ENCODE results near the gene NMRAL1.

NMRAL1 gene

DNA sequence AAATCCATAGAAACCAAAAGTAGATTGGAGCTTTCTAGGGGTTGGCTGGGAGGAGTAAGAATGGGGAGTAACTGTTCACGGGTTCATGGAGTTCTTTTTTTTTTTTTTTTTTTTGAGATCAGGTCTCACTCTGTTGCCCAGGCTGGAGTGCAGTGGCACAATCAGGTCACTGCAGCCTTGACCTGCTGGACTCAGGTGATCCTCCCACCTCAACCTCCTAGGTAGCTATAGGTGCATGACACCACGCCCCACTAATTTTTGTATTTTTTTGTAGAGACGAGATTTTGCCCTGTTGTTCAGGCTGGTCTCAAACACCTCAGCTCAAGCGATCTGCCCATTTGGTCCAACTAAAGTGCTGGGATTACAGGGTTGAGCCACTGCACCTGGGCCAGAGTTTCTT, 1.5 kb downstream of the NMRAL1 start:
- Histone ChIP-seq H3K4me1 (ENCODE audit: control insufficient read depth in 1 of 2, insufficient read depth in 1 of 2, low read depth in 1 of 2, low read length in 1 of 2) (peaks cover 28 to 50% of the 10 kb centered on the region in 2 experiments), H3K27me3 (no peaks in the 10 kb centered on the region), H3K36me3 (no peaks in the 10 kb centered on the region), H3K27ac (no peak overlapping the region), H3K4me3 (ENCODE audit: low read depth in 1 of 2, low read length in 1 of 2) (no peak overlapping the region), H3K9me3 (no peaks in the 10 kb centered on the region)
- TF ChIP-seq, protein P1, sequence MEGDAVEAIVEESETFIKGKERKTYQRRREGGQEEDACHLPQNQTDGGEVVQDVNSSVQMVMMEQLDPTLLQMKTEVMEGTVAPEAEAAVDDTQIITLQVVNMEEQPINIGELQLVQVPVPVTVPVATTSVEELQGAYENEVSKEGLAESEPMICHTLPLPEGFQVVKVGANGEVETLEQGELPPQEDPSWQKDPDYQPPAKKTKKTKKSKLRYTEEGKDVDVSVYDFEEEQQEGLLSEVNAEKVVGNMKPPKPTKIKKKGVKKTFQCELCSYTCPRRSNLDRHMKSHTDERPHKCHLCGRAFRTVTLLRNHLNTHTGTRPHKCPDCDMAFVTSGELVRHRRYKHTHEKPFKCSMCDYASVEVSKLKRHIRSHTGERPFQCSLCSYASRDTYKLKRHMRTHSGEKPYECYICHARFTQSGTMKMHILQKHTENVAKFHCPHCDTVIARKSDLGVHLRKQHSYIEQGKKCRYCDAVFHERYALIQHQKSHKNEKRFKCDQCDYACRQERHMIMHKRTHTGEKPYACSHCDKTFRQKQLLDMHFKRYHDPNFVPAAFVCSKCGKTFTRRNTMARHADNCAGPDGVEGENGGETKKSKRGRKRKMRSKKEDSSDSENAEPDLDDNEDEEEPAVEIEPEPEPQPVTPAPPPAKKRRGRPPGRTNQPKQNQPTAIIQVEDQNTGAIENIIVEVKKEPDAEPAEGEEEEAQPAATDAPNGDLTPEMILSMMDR (IDR thresholded peaks at IDR 0.05): no peak

DNA sequence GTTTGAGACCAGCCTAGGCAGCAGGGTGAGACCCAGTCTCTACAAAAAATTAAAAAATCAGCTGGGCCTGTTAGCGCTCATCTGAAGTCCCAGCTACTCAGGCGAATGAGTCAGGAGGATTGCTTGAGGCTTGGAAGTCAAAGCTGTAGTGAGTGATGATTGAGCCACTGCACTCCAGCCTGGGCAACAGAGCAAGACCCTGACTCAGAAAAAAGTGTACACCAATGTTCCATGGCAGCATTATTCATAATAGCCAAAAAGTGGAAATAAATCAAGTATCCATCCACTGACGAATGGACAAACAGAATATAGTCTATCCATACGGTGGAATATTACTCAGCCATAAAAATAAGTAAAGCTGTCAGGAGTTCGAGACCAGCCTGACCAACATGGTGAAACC, 2.6 kb downstream of the NMRAL1 start:
- no peak overlapping the region for H3K4me3 ChIP-seq (ENCODE audit: low read depth in 1 of 2, low read length in 1 of 2)
- TF ChIP-seq, protein P1 (IDR thresholded peaks at IDR 0.05): no peak
- no peaks in the 10 kb centered on the region for H3K9me3 ChIP-seq
- peaks cover 18 to 40% of the 10 kb centered on the region in 2 experiments for H3K4me1 ChIP-seq (ENCODE audit: control insufficient read depth in 1 of 2, insufficient read depth in 1 of 2, low read depth in 1 of 2, low read length in 1 of 2)
- H3K36me3 ChIP-seq: peaks cover 1% of the 10 kb centered on the region
- H3K27me3 ChIP-seq: no peaks in the 10 kb centered on the region
- no peak overlapping the region for H3K27ac ChIP-seq

DNA sequence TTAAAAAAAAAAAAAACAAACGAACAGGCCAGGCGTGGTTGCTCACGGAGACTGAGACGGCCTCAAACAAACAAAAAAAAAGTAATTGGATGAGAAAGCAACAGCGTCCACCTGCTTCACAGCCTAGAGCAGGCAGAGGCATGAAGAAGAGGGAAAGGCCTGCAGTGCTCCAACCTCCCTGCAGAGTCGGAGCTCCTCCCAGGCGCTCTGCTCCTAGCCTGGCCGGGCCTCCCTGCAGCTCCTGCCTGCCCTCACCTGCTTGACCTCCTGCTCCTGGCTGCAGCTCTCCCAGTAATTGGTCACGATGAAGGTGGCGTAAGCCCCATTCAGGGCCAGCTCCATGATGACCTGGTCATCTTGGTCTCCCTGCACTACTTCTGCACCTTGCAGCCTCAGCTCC, 5.5 kb downstream of the NMRAL1 start:
- H3K27me3 ChIP-seq: no peaks in the 10 kb centered on the region
- H3K4me3 ChIP-seq (ENCODE audit: low read depth in 1 of 2, low read length in 1 of 2): no peak overlapping the region
- peaks cover 23% of the 10 kb centered on the region for H3K36me3 ChIP-seq
- TF ChIP-seq, protein P1 (IDR thresholded peaks at IDR 0.05): no peak
- H3K9me3 ChIP-seq: no peaks in the 10 kb centered on the region
- peaks cover 2 to 14% of the 10 kb centered on the region in 2 experiments for H3K4me1 ChIP-seq (ENCODE audit: control insufficient read depth in 1 of 2, insufficient read depth in 1 of 2, low read depth in 1 of 2, low read length in 1 of 2)
- H3K27ac ChIP-seq: peak overlapping the region; percentile 25

DNA sequence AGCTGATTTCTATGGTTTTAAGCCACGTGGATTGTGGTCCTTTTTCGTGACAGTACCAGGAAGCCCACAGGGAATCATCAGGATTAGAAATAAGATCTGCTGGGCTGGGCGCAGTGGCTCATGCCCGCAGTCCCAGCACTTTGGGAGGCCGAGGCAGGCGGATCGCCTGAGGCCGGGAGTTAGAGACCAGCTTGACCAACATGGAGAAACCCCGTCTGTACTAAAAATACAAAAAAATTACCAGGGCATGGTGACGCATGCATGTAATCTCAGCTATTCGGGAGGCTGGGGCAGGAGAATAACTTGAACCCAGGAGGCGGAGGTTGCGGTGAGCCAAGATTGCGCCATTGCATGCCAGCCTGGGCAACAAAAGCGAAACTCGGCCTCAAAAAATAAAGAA, 6.5 kb downstream of the NMRAL1 start:
- Histone ChIP-seq H3K27me3 (no peaks in the 10 kb centered on the region), H3K9me3 (no peaks in the 10 kb centered on the region), H3K36me3 (peaks cover 30% of the 10 kb centered on the region), H3K4me3 (ENCODE audit: low read depth in 1 of 2, low read length in 1 of 2) (no peak overlapping the region), H3K4me1 (ENCODE audit: control insufficient read depth in 1 of 2, insufficient read depth in 1 of 2, low read depth in 1 of 2, low read length in 1 of 2) (peaks cover 0 to 9% of the 10 kb centered on the region in 2 experiments), H3K27ac (no peak overlapping the region)
- TF ChIP-seq, protein P1 (IDR thresholded peaks at IDR 0.05): no peak

DNA sequence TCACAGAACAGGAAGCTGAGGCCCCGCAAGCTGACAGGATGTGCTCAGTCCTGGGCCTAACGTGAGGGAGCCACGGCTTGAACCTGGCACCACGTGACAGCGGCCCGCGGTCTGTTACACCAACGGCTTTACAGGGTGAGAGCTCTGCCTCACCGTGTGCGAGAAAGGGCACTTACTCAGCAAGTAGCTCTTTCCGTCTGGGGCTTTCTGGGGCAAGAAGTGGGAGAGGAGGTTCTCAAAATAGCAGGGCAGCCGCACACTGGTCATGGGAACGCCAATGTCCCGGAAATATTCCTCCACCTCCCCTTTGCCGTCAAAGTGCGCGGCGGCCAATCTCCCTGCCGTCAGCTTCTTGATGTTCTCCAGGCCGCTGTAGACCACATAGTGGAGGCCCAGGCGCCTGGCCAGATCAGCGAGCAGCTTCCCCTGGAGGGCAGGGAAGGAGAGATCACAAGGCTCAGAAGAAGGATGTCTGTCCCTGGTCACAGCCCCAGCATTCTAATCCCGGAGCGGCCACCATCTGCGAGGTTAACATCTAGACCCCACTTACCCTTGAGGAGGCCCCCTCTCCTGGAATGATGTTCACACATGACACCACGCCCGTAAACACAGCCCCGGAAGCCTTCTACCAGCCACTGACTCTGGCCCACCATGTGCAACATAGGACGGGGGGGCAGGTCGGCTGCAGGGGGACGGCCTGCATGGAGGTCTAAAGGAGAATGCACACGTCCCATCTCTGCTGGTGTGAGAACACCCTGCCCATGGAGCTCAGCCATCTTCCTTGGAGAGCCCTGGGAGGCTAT, 8.2 kb downstream of the NMRAL1 start:
- H3K36me3 ChIP-seq: peaks cover 37% of the 10 kb centered on the region
- no peaks in the 10 kb centered on the region for H3K9me3 ChIP-seq
- H3K4me3 ChIP-seq (ENCODE audit: low read depth in 1 of 2, low read length in 1 of 2): no peak overlapping the region
- H3K4me1 ChIP-seq (ENCODE audit: control insufficient read depth in 1 of 2, insufficient read depth in 1 of 2, low read depth in 1 of 2, low read length in 1 of 2): peaks cover 0 to 9% of the 10 kb centered on the region in 2 experiments
- no peaks in the 10 kb centered on the region for H3K27me3 ChIP-seq
- TF ChIP-seq, protein P1 (IDR thresholded peaks at IDR 0.05): no peak
- no peak overlapping the region for H3K27ac ChIP-seq
